ENCODE measurements around the gene GPX7.

GRCh38 chr1:52632732-52633290 lies 30.6 kb downstream of the GPX7 start, which contains the start of gene SHISAL2A:
- TF ChIP-seq CTCF (conservative IDR thresholded peaks at IDR 0.05) (no peak), ZFX (IDR thresholded peaks at IDR 0.05) (no peak)
